Activated CD8-positive, alpha-beta T cell treated with anti-CD3 and anti-CD28 coated beads for 36 hours (primary cell): Measurements from ENCODE around the gene AKAP12. TPM values are rescaled to one million over a fixed set of nuclear protein-coding genes. Genes with fewer than 3 reads are reported as not detected.

ENCODE experiments used
- ATAC-seq: fragments of 200-7000 bp; cut with Tn5 transposase; one replicate; pipeline ENCODE4 v1.10.0; 2021; ENCODE audit warnings: mild to moderate bottlenecking, moderate library complexity
- CTCF ChIA-PET: fragments of 350-600 bp; sonication (Branson Sonifier 250); formaldehyde crosslinking; loops from one replicate; lab custom pipeline; 2021; ENCODE audit warnings: antibody characterized with exemption; lab: Charles Lee
- POLR2A ChIA-PET: fragments of 350-600 bp; sonication (Branson Sonifier 250); formaldehyde crosslinking; loops from one replicate; lab custom pipeline; 2021; ENCODE audit warnings: antibody characterized with exemption; lab: Charles Lee
- DNase-seq: peaks from one replicate; pipeline ENCODE4 v3.0.0-alpha.2; 2020
- H3K27ac Mint-ChIP-seq: one replicate; pipeline ENCODE4 v1.8.0; 2021; ENCODE audit warnings: mild to moderate bottlenecking, mixed read lengths
- H3K27me3 Mint-ChIP-seq: one replicate; pipeline ENCODE4 v1.8.0; 2021; ENCODE audit warnings: mixed read lengths
- H3K36me3 Mint-ChIP-seq: one replicate; pipeline ENCODE4 v1.8.0; 2021; ENCODE audit warnings: low read depth, mixed read lengths
- H3K4me1 Mint-ChIP-seq: one replicate; pipeline ENCODE4 v1.8.0; 2021; ENCODE audit warnings: low read depth, mixed read lengths
- H3K4me3 Mint-ChIP-seq: one replicate; pipeline ENCODE4 v1.8.0; 2021; ENCODE audit warnings: mild to moderate bottlenecking, moderate library complexity, mixed read lengths
- H3K9me3 Mint-ChIP-seq: one replicate; pipeline ENCODE4 v1.8.0; 2021; ENCODE audit warnings: mixed read lengths
- CTCF ChIP-seq: fragments of 200-600 bp; IDR thresholded peaks from one replicate; pipeline ENCODE4 v1.8.0; 2022; ENCODE audit warnings: antibody characterized with exemption, mild to moderate bottlenecking
- intact Hi-C: fragments of 100-400 bp; cut with micrococcal nuclease; formaldehyde crosslinking; loops from one replicate; pipeline ENCODE4 v1.10.0; 2022
- total RNA-seq, 2 experiments: library from RNA; stranded (reverse); gene quantifications; one replicate each; pipeline ENCODE4 v1.2.3, GENCODE V29; 2021

Gene AKAP12
- total RNA-seq, 2 experiments from 2014 or later = 3.2 to 4.0 TPM

GRCh38 chr6:151374036-151374683 is 134.4 kb downstream of the AKAP12 start:
- peak overlapping the region; percentile 64 for H3K4me3 Mint-ChIP-seq
- CTCF ChIA-PET = interaction anchor here (0.8 to 3.8 kb wide), 3 partner anchors 11 to 50 kb away, joined by 3 to 14 read pairs (median 7); no protein-coding TSS in a partner anchor
- intact Hi-C loops = no loop called here
- ATAC-seq (peak; percentile 28), DNase-seq (peak; percentile 35)
- POLR2A ChIA-PET = interaction anchor here (0.6 to 8.4 kb wide), 4 partner anchors 9 to 386 kb away, joined by 3 to 81 read pairs (median 4); partner anchors contain the start of gene ZBTB2
- TF ChIP-seq CTCF = no peak
- no peaks in the 10 kb centered on the region for H3K9me3 Mint-ChIP-seq
- peaks cover 66% of the 10 kb centered on the region for H3K4me1 Mint-ChIP-seq
- H3K27me3 Mint-ChIP-seq = no peaks in the 10 kb centered on the region
- H3K27ac Mint-ChIP-seq = peak overlapping the region; percentile 87
- H3K36me3 Mint-ChIP-seq = peaks cover 34% of the 10 kb centered on the region

DNA sequence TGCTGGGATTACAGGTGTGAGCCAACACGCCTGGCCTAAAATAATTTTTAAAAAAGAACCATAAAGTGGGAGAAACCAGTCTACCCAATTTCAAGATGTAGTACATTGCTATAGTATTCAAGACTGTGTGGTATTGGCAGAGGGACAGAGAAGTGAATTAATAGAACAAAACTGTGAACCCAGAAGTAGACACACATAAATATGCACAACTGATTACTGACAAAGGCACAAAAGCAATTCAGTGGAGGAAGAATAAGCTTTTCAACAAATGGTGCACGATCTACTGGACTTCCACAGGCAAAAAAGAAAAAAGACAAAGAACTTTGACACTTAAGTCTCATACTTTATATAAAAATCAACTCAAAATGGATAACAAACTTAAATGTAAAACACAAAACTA is 136.1 kb downstream of the AKAP12 start:
- no peak overlapping the region for H3K4me3 Mint-ChIP-seq
- POLR2A ChIA-PET = interaction anchor here (8.4 kb wide), 1 partner anchor 12 kb away, joined by 81 read pairs; the partner anchor contains the start of gene ZBTB2
- intact Hi-C loops = no loop called here

DNA sequence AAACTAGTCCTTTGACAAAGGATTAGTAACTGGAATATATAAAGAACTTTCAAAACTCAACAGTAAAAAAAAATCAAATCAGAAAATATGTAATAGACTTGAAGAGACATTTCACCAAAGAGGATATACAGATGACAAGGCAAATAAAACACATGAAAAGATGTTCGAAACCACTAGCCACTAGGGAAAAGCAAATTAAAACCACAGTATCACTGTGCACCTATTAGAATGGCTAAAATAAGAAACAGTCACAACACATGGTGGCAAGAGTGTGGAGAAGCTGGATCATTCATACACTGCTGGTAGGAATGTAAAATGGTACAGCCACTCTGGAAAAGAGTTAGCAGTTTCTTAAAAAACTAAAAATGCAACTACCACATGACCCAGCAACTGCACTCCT is 136.7 kb downstream of the AKAP12 start:
- H3K27me3 Mint-ChIP-seq = no peaks in the 10 kb centered on the region
- peaks cover 77% of the 10 kb centered on the region for H3K4me1 Mint-ChIP-seq
- peaks cover 32% of the 10 kb centered on the region for H3K36me3 Mint-ChIP-seq
- H3K27ac Mint-ChIP-seq = peak overlapping the region; percentile 60
- no peaks in the 10 kb centered on the region for H3K9me3 Mint-ChIP-seq
- ChIA-PET CTCF (interaction anchor here (3.8 kb wide), 1 partner anchor 52 kb away, joined by 14 read pairs; no protein-coding TSS in a partner anchor), POLR2A (interaction anchor here (8.4 kb wide), 1 partner anchor 12 kb away, joined by 81 read pairs; the partner anchor contains the start of gene ZBTB2)
- ATAC-seq (no peak), DNase-seq (no peak)
- no peak for TF ChIP-seq CTCF
- intact Hi-C loops = no loop called here
- H3K4me3 Mint-ChIP-seq = no peak overlapping the region

More for the DNA sequence above, 136.1 kb downstream of the AKAP12 start:
- Mint-ChIP-seq H3K27me3 (no peaks in the 10 kb centered on the region), H3K36me3 (peaks cover 35% of the 10 kb centered on the region), H3K4me1 (peaks cover 78% of the 10 kb centered on the region), H3K27ac (peak overlapping the region; percentile 60), H3K9me3 (no peaks in the 10 kb centered on the region)
- no peak for TF ChIP-seq CTCF
- no peak for ATAC-seq
- DNase-seq = no peak
- CTCF ChIA-PET = interaction anchor here (3.8 kb wide), 1 partner anchor 51 kb away, joined by 14 read pairs; no protein-coding TSS in a partner anchor

DNA sequence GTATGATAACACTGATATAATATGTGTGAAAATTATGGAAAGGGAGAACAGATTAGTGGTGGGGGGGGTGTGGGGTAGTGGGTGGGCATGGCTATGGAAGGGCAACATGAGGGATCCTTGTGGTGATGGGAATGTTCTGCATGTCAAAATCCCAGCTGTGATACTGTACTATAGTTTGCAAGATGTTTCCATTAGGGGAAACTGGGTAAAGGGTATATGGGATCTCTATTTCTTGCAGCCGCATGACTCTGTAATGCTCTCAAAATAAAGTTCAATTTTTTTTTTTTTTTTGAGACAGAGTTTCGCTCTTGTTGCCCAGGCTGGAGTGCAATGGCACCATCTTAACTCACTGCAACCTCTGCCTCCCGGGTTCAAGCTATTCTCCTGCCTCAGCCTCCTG is 137.3 kb downstream of the AKAP12 start:
- peaks cover 29% of the 10 kb centered on the region for H3K36me3 Mint-ChIP-seq
- POLR2A ChIA-PET = interaction anchor here (8.4 kb wide), 1 partner anchor 11 kb away, joined by 81 read pairs; the partner anchor contains the start of gene ZBTB2
- CTCF ChIA-PET = interaction anchor here (1.0 to 3.8 kb wide), 2 partner anchors 29 to 53 kb away, joined by 3 to 14 read pairs; no protein-coding TSS in a partner anchor
- H3K9me3 Mint-ChIP-seq = no peaks in the 10 kb centered on the region
- no peak for TF ChIP-seq CTCF
- H3K27ac Mint-ChIP-seq = no peak overlapping the region
- intact Hi-C loops = no loop called here
- H3K4me3 Mint-ChIP-seq = no peak overlapping the region
- no peaks in the 10 kb centered on the region for H3K27me3 Mint-ChIP-seq
- DNase-seq (no peak), ATAC-seq (no peak)
- H3K4me1 Mint-ChIP-seq = peaks cover 74% of the 10 kb centered on the region
